ENCODE data around the gene MRPL20.
"Not testable (repeated sequence)": the region's sequence is repeated elsewhere in the genome, so short reads cannot be mapped to it uniquely, and the experiment has no call there.

The MRPL20 gene

DNA sequence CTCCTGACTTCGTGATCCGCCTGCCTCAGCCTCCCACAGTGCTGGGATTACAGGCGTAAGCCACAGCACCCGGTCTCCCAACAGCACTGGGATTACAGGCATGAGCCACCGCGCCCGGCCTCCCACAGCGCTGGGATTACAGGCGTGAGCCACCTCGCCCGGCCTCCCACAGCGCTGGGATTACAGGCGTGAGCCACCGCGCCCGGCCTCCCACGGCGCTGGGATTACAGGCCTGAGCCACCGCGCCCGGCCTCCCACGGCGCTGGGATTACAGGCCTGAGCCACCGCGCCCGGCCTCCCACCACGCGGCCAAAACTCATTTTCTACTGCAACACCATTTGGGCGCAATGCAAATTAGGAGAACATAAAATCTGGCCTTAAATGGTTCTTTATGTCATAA is 21.8 kb downstream of the MRPL20 start:
- not testable (repeated sequence) for DNase-seq (ENCODE audit: low spot score)

DNA sequence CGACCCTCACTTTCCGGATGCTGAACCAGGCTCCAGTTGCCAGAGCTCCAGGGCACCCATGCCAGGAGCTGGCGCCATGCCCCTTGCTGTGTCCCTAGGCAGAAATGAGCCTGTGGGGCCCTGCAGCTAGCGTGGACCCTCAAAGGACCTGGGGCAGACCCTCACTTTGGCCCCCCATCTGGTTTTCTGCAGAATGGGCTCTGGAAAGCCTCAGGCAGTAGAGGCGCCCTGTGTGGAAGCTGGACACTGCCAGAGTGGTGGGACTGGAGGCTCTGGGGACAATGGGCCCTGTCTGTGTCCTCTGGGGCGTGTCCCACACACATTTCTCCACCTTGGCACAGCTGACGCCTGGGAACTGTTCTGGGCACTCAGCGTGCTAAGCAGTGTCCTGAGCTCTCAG is 25.8 kb downstream of the MRPL20 start:
- DNase-seq (ENCODE audit: low spot score) = no peak

DNA sequence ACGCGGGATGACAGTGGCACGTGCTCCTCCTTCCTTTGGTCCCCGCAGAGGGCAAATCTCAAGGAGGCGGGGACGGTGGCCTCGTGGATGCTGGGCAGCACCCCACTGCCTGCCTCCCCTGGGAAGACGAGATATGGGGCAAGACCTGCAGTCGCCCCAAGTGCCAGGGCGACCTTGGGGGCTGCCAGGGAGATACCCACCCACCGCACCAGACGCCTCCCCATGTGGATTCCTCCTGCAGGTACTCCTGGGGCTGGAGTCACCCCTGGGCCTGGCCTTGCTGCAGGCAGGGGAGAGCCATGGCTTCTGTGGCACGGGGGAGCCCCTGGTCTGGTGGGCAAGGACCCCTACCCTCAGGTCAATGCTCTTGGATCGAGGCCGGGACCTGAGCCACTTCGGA is 26.2 kb downstream of the MRPL20 start:
- no peak for DNase-seq (ENCODE audit: low spot score)

DNA sequence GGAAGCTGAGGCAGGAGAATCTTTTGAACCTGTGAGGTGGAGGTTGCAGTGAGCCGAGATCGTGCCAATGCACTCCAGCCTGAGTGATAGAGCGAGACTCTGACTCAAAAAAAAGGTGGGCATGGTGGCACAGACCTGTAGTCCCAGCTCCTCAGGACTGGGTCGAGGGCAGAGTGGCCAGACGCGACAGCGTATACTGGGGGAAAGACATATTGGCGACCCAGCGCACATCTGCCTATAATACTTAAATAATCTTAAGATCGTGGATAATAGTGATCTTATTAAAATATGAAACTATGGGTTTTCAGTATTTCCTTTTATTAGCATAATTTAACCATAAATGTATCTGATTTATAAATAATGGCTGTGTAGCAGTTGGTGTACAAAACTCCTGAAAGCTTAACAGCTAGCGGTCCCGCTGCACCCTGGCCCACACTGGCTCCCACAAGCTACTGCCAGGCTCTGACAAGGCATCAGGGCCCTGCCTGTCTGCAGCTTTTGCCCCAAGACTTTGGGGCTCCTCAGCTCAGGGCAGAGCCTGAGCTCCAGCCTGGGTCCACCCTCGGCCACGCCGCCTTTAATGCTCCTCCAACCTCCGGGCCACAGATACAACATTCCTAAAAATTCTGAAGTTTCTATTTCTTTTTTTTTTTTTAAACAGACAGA is 29.4 kb downstream of the MRPL20 start:
- DNase-seq (ENCODE audit: low spot score) = no peak

DNA sequence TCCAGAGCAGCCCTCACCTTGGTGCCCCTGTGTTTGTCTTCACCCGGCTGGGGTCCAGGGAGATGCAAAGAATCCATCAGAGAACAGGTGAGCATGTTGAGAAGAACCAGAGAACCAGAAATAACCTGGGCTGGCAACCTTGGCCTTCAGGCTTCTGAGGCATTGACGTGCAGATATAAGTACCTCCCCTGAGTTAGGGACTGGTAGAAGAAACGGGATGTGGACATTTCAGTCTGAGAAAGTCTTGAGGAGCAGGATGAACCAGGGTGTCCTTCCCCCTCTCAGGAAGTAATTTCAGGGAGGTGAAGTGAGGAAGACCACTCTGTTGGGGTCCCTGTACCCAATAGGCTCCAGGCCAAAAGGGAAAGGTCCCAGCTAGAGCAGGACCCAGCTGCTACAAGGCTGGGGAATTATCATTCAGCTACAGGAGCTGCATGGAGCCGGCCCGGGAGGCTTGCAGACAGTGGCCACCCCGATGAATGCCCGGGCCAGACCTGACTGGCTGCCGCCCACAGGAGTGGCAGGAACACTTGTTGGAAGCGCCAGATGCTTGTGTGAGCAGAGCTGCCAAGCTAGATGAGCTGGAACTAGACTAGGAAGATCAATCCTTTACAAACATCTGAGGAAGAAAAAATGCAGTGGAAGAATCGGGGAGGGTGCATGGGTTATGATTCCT is 30.4 kb downstream of the MRPL20 start:
- DNase-seq (ENCODE audit: low spot score) = no peak

DNA sequence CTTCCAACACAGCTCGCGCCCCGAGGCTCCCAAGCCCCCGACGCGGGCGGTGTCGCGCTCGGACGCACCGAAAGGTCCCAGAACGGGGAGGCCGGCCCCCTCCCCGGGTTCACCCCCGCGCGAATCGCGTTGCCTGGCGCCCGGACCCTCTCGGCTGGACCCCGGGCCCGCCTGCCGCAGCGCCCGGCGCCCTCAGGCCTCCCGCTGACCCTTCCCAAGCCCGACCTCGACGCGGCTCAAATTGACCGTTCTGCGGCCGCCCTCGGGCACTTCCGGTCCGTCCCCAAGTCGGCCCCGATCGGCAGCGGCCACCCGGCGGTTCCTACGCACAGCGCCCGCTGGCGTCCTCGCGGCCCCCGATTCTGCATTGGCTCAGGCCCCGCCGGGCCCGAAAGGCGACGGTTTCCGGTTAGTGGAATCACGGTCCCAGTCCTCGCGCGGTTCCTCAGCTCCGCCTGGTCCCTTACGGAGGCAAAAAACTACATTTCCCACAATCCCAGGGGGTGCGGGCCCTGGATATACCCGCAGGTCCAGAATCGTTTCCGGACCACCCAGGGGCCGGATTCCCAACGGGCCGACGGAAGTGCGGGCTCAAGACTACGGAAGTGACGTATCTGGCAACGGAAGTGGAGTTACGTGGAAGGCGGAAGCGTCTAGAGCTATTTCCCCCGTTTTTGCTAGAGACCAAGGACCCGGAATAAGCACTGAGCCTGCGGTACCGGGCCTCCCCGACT is 32.0 kb downstream of the MRPL20 start, which contains the start of gene AURKAIP1:
TSS of gene AURKAIP1 (minus strand) at position 279 of the 734 bp plus-strand sequence. CDS start 451 bp downstream, outside the sequence.
- DNase-seq (ENCODE audit: low spot score) = peak; percentile 99

DNA sequence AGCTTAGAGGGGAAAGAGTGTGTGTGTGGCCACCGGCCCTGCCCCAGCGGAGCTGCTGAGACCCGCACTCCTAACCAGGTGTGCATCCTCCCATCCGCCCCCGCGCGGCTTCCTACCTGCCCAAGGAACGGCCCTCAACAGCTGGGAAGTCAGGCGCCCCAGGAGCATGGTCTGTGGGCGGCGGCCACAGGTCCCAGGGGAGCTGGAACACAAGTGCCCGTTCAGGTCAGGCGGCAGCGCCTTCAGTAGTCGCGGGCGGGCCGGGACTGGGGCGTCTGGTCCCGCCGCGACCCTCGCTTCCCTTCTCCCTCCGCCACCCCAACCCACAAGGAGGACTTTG is 32.5 kb downstream of the MRPL20 start:
- no peak for DNase-seq (ENCODE audit: low spot score)

DNA sequence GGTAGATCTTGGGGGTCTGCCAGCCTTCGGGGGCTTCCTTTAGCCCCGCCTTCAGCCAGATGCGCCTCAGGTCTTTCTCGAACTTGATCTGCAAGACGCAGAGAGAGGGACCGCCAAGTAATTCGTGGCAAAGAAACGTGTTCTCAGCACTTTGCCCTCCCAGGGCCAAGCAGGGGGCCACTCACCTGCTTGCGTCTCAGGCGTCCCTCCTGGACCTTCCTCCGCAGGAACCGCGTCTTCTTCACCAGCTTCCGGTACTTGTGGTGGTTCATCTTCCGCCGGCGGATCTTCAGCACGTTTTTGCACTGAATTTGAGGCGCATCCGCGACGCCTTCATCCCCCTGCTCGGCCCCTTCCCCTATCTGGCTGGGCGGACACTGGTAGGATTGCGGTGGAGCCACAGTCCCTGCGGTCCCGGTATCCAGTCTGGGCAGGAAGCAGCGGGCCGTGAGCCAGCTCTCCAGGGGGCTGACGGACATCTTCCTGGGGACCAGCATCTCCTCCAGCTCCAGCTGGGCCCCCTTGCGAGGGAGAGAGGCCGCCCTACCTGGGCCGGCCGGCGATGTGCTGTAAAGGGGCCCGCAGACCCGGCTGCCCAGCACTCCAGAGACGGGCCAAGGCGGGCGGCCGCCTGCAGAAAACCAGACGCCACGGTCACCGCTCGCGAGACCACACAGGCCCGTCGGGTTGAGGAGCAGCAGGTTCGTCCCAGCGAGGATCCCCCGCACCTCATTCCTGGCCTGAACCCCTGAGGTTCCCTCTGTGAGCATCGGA is 33.1 kb downstream of the MRPL20 start:
- DNase-seq (ENCODE audit: low spot score) = no peak

DNA sequence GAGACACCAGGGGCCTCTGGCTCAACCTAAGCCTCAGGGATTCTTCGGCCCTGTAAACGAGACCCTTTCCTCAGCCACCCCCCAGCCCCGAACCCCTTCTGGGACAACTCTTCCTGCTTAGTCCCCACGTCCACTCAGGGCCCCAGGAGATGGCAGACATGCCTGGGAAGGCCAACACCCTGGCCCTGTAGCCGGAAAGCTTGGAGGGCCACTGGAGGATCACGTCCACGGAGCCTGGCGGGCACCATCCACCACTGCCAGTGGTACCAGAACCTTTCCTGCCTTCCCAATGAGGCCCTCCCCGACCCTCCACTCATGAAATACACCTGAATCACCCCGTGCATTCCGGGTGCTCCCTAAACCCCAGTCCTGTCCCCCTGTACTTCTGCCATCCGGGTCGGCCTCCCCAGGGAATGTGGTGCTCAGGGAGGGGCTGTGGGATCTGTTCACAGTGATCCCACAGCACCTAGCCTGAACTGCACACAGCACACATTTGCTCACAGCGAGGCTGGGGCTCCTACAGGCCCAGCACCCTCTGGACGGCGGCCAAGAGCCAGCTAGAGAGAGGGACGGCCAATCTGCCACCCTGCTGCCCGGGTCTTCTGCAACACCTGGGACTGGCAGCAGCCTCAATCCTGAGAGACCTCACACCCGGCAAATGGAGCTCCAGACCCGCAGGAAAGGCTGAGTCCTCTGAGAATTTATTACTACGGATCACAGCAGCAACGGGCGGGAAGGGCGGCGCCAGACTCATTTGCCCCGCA is 33.9 kb downstream of the MRPL20 start:
- DNase-seq (ENCODE audit: low spot score) = no peak

DNA sequence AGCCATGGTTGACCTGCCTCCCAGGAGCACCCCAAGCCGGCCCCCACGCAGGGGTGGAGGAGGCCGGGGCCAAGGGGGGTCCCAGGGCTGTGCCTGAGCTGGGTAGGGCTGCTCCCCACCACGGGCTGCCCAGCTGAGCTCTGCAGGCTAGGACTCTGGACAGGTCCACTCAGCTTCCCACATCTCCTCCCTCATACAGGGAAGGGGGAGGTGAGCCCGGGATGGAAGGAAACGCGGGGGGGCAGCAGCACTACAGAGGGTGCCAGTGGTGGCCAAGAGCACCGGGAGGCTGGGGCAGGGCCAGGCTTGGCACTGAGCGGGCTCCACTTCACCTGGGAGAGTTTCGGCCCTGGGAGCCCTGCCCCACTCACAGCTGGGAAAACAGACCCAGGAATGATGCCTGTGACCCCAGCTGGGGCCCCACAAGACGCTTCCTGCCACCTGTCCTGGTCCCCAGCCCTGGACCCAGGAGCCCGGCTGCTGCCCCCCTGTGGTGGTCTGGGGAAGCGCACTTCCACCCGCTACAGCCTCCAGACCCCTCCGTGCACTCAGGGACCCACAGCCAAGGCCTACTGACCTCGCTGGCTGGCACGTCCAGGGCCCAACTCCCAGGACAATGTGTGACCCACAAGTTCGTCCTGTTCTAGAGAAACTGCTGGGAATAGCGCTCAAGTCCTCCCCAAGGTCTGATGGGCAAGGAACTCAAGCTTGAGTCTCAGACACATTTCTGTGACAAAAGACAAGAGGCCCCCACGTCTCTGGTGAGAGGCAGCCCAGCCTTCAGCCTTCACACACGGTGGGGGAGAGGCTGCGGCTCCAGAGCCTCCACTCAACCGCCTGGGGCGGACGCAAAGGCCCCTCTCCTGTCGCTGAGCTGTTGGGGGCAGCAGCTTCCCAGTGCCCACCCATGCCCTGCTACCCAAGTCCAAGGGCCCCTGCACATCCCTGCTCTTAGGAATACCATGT is 35.1 kb downstream of the MRPL20 start:
- DNase-seq (ENCODE audit: low spot score) = peak; percentile 75

DNA sequence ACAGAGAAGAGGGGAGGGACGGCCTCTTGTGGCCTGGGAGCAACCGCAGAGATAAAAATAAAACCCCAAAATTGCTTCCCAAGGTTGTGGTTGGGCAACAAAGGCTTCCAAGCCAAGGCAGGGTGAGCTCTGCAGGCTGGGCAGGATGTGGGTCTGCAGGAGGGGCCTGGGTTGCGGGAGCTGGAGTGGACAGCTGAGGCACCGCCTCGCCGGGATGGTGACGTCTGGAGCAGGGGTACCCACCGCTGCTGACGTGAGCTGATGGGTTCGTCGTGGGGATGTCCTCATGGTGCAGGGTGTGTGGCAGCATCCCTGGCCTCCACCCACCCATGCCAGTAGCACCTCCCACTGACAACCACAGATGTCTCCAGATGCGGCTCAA is 35.7 kb downstream of the MRPL20 start:
- DNase-seq (ENCODE audit: low spot score) = peak; percentile 39

DNA sequence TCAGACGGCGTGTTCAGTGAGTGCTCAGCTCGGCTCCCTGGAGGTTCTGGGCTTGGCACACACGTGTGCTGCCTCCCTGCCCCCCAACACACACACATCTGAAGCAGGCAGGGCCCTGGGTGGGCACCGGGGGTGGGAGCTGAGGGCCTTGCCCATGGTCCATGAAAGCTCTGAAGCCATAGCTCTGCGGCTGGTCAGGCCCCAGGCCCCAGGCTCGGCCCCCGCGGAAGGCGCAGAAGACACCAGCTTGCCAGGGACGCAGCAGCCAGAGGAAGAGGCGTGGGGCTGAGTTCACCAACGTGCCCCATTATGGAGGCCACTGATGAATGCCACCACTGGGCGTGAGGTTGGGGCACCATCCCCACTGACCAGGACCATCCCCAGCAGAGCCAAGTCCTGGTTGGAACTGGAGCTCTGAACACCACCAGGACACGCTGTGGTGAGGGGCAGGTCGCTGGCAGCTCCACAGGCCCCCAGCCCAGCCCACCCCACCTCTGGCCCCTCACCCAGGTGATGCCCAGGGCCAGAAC is 36.3 kb downstream of the MRPL20 start:
- DNase-seq (ENCODE audit: low spot score) = no peak

DNA sequence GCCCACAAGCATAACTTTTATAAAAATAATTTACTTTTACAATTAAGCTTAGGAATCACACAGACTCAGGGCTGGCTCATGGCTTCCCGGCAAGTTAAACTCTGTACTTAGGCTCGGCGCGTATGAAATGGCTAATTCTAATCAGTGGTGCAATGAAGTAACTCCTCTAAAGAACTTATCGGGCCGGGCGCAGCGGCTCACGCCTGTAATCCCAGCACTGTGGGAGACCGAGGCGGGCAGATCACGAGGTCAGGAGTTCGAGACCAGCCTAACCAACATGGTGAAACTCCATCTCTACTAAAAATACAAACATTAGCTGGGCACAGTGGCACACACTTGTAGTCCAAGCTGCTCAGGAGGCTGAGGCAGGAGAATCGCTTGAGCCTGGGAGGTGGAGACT is 37.0 kb downstream of the MRPL20 start:
- DNase-seq (ENCODE audit: low spot score) = not testable (repeated sequence)

DNA sequence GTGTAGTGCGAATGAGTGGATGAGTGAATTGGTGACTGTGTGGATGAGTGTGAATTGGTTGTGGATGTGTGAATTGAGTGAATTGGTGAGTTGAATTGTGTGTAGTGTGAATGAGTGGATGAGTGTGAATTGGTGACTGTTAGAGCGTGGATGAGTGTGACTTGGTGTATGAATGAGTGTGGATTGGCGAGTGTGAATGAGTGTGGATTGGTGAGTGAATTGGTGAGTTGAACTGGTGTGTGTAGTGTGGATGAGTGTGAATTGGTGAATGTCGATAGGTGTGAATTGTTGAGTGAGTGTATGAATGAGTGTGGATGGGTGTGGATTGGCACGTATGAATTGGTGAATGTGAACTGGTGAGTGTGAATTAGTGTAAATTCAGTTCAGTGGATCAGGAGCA is 39.8 kb downstream of the MRPL20 start:
- DNase-seq (ENCODE audit: low spot score) = no peak

DNA sequence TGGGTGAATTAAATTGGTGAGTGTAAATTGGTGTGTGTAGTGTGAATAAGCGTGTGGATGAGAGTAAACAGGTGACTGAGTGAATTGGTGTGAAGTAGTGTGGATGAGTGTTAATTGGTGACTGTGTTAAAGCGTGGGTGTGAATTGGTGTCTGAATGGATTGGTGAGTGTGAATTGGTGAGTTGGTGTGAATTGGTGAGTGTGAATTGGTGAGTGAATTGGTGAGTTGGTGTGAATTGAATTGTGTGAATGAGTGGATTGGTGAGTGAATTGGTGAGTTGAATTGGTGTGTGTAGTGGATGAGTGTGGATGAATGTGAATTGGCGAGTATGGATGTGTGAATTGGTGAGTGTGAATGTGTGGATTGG is 40.4 kb downstream of the MRPL20 start:
- no peak for DNase-seq (ENCODE audit: low spot score)

DNA sequence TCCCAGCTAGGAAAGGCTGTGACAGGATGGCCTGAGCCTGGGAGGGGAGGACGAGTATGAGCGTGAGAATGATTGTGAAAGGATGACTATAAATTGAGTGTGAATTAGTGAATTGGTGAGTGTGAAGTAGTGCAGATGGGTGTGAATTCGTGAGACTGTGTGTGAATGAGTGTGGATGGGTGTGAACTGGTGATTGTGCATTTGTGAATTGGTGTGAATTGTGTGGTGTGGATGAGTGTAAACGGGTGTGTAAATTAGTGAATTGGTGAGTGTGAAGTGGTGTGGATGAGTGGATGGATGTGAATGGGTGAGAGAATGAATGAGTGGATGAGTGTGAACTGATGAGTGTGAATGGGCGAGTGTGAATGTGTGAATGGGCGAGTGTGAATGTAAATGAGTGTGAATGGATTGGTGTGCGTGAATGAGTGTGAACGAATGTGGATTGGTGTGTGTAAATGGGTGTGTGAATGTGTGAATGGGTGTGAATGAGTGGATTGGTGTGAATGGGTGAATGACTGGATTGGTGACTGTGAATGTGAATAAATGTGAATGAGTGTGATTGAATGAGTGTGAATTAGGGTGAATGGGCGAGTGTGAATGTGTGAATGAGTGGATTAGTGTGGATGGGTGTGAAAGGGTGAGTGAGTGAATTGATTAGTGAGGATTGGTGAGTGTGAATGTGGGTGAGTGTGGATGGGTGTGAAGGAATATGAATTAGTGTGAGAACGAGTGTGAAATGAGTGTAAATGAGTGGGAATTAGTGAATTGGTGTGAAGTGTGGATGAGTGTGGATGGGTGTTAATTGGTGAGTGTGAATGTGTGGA is 41.0 kb downstream of the MRPL20 start:
- no peak for DNase-seq (ENCODE audit: low spot score)

DNA sequence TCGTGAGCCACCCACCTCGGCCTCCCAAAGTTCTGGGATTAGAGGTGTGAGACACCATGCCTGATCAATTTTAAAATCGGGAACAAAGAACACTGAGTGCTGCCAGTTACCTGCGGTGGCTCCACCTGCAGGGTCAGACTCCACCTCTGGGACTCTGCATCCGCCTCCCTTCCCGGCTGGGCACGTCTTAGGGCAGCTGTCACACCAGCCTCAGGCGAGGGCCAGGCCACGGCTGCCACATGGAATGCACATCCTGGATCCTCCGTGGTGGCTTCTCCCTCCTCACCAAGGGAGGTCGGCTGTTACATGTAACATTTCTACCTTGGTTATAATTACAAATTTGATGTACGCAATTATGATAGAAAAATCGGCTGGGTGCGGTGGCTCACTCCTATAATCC is 42.8 kb downstream of the MRPL20 start:
- no peak for DNase-seq (ENCODE audit: low spot score)

DNA sequence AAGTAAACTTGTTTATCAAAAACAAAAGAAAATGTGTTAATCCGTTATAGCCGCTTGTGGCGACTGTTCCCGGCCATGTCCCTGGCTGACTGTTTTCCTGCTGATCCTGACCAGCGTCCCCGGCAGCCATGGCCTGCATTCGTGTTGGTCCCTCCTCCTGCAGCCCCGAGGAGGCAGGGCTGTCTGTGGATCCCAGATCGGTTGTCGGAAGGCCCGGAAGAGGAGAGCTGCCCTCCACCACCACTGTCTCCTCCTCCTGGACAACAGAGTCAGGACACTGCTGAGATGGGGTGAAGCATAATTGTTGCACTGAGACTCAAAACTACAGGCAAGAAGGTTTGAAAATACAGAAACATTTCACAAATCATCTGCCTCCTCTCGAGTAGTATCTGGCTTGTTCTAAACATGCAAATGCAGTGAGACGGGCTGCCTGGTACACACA is 45.1 kb downstream of the MRPL20 start:
- DNase-seq (ENCODE audit: low spot score) = no peak

DNA sequence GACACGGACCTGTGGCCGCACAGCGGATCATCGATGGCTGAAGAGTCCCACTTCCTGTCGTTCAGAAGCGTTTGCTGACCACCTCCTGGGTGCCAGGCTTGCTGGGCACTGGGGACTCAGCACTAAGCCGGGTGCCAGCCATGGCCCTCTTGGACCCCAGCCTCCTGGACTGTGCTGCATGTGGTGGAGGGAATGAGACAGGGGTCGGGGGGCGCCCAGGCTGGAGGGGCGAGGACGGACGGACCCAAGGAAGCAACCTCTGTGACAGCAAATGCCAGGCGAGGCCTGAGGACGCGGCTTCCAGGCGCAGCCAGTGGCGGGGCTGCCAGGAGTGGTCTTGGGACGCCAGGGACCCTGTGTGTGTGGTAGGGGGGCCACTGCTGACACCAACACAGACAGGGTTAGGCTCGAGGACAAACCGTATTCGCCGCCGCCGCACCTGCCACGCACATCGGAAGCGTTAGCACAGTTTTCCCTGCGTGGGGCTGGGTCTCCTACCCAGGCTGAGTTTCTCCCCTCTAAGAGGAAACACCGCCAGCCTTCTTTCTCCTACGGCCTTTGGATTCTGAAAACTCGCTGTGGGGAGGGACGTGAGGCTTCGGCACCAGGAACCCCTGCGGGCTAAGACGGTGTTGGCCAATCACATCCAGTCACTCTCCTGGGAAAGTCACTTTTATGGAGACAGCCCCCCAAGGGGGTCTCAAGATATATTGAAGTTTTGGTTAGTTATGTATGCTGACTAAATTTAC is 45.7 kb downstream of the MRPL20 start:
- no peak for DNase-seq (ENCODE audit: low spot score)
